Osteocyte (in vitro differentiated cells): ENCODE data around the gene LRGUK. TPM values are rescaled to one million over a fixed set of nuclear protein-coding genes. Genes with fewer than 3 reads are reported as not detected.

ENCODE experiments used
- DNase-seq: peaks from one replicate; pipeline ENCODE4 v3.0.0; 2021; ENCODE audit warnings: mixed read lengths; ENCODE audit not compliant: unreplicated experiment; ENCODE audit errors: extremely low spot score
- H3K27ac Mint-ChIP-seq: one replicate; pipeline ENCODE4 v1.8.0; 2021; ENCODE audit warnings: mild to moderate bottlenecking, mixed read lengths; ENCODE audit not compliant: unreplicated experiment
- H3K27me3 Mint-ChIP-seq: one replicate; pipeline ENCODE4 v1.8.0; 2021; ENCODE audit warnings: mixed read lengths; ENCODE audit not compliant: unreplicated experiment
- H3K36me3 Mint-ChIP-seq: one replicate; pipeline ENCODE4 v1.8.0; 2021; ENCODE audit warnings: mixed read lengths; ENCODE audit not compliant: unreplicated experiment
- H3K4me1 Mint-ChIP-seq: one replicate; pipeline ENCODE4 v1.8.0; 2021; ENCODE audit warnings: mixed read lengths; ENCODE audit not compliant: unreplicated experiment
- H3K4me3 Mint-ChIP-seq: one replicate; pipeline ENCODE4 v1.8.0; 2021; ENCODE audit warnings: mild to moderate bottlenecking, moderate library complexity, mixed read lengths; ENCODE audit not compliant: unreplicated experiment
- H3K9me3 Mint-ChIP-seq: one replicate; pipeline ENCODE4 v1.8.0; 2021; ENCODE audit warnings: mixed read lengths; ENCODE audit not compliant: unreplicated experiment
- CTCF ChIP-seq: fragments of 200-600 bp; sonication (generic); IDR thresholded peaks from 2 replicates; pipeline ENCODE4 v1.5.0; 2021; ENCODE audit warnings: antibody characterized with exemption, mild to moderate bottlenecking, moderate library complexity
- total RNA-seq: library from RNA; stranded (reverse); gene quantifications from 2 replicates; pipeline ENCODE4 v1.2.1, GENCODE V29; 2021

LRGUK gene
- total RNA-seq, 1 donor from 2014 or later, result 0.30 TPM

GRCh38 chr7:134182078-134182477, 54.9 kb downstream of the LRGUK start:
- TF ChIP-seq CTCF, result no peak
- no peak for DNase-seq
- no peak overlapping the region for H3K27ac Mint-ChIP-seq
- H3K36me3 Mint-ChIP-seq, result no peaks in the 10 kb centered on the region
- H3K4me1 Mint-ChIP-seq, result no peaks in the 10 kb centered on the region
- no peak overlapping the region for H3K4me3 Mint-ChIP-seq
- H3K27me3 Mint-ChIP-seq, result peaks cover 3% of the 10 kb centered on the region
- H3K9me3 Mint-ChIP-seq, result no peaks in the 10 kb centered on the region

DNA sequence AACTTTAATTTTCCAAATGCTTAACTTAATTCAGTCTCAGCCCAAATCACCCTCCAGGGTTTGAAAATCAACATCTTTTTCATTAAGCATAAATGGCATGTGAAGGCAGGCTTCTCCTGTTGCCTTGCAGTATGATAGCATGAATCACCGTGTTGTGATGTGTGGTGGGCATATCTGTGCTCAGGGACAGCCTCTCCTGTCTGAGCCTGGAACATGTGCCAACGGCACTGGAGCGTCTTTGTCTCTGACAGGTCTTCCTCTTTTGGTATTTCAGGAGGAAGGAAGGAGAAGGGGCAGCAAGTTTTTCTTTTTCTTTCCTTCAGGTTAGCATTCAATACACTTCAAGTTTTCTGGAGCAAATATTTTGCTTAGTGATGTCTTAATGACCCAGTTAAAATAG, 57.6 kb downstream of the LRGUK start:
- Mint-ChIP-seq H3K36me3 (no peaks in the 10 kb centered on the region), H3K4me1 (no peaks in the 10 kb centered on the region), H3K4me3 (no peak overlapping the region), H3K9me3 (no peaks in the 10 kb centered on the region), H3K27ac (no peak overlapping the region), H3K27me3 (peaks cover 10% of the 10 kb centered on the region)
- no peak for TF ChIP-seq CTCF
- no peak for DNase-seq

DNA sequence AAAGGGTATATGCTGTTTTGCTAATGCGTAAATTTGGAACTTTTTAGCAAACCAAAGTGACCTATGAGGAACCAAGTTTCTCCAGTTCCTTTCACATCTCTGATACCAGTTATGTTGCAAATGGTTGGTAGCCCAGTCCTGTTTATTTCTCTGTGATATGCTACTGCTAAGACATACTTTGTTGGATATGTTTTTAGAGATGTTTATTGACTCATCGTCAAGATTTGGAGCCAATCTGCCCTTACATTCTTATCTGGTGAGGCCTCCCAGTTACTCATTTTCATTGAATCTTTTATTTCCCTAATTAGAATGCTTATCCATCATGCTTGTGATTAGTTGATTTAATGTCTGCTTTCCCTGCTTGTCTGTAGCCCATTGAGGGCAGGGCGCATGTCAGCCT, 58.9 kb downstream of the LRGUK start:
- no peaks in the 10 kb centered on the region for H3K36me3 Mint-ChIP-seq
- no peak for TF ChIP-seq CTCF
- H3K4me1 Mint-ChIP-seq, result no peaks in the 10 kb centered on the region
- DNase-seq, result no peak
- no peaks in the 10 kb centered on the region for H3K9me3 Mint-ChIP-seq
- no peak overlapping the region for H3K27ac Mint-ChIP-seq
- H3K27me3 Mint-ChIP-seq, result peaks cover 10% of the 10 kb centered on the region
- H3K4me3 Mint-ChIP-seq, result no peak overlapping the region

- Mint-ChIP-seq H3K4me1 (no peaks in the 10 kb centered on the region), H3K4me3 (no peak overlapping the region), H3K36me3 (no peaks in the 10 kb centered on the region), H3K27me3 (peaks cover 10% of the 10 kb centered on the region), H3K9me3 (no peaks in the 10 kb centered on the region), H3K27ac (no peak overlapping the region)
- TF ChIP-seq CTCF, result no peak
- DNase-seq, result no peak
These were observed 59.7 kb downstream of the LRGUK start for GRCh38 chr7:134186801-134187200.

DNA sequence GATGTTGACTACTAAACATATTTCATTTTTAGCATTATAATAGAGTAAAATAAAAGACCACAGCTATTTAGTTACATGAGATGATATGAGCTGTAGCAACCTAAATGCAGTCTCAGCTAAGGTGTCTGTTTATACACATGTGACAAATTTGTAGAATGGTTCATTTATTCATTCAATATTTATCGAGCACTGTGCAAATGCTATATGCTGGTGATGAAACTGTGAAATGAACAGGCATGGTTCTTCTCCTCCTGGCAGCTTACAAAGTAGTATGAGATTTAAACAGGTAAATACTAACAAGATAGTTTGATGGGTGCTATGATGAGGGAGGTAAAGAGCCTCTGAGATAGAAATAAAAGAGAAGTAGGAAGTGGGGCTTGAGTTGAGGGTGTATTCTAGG, 60.8 kb downstream of the LRGUK start:
- H3K4me1 Mint-ChIP-seq, result no peaks in the 10 kb centered on the region
- no peak for DNase-seq

More for the DNA sequence above, 60.8 kb downstream of the LRGUK start:
- no peaks in the 10 kb centered on the region for H3K36me3 Mint-ChIP-seq
- peaks cover 15% of the 10 kb centered on the region for H3K27me3 Mint-ChIP-seq
- no peak overlapping the region for H3K4me3 Mint-ChIP-seq
- no peak for TF ChIP-seq CTCF
- no peak overlapping the region for H3K27ac Mint-ChIP-seq
- H3K9me3 Mint-ChIP-seq, result no peaks in the 10 kb centered on the region
